GM23338 (cell line): ENCODE data around the gene MAGI3.

ENCODE experiments used
- CTCF ChIP-seq, 2 experiments: fragments of 200-600 bp in 1 of 2; sonication (generic) in 1 of 2; conservative IDR thresholded peaks; 2 replicates each; pipeline versions ENCODE4 v1.5.1 to v1.6.1; 2016 to 2017; ENCODE audit warnings: antibody characterized with exemption in 2 of 2, low read depth in 2 of 2, mild to moderate bottlenecking in 2 of 2, moderate library complexity in 1 of 2
- EZH2 ChIP-seq: fragments of 200-600 bp; sonication (generic); IDR thresholded peaks from one replicate; pipeline ENCODE4 v1.8.0; 2017; ENCODE audit warnings: antibody characterized with exemption, mild to moderate bottlenecking, low read depth; ENCODE audit not compliant: unreplicated experiment
- EZH2phosphoT487 ChIP-seq: fragments of 200-600 bp; sonication (generic); IDR thresholded peaks from one replicate; pipeline ENCODE4 v1.8.1; 2018; ENCODE audit warnings: antibody characterized with exemption; ENCODE audit not compliant: unreplicated experiment
- ZNF114 ChIP-seq: fragments of 250-450 bp; sonication (Bioruptor Pico); IDR thresholded peaks from 2 replicates; pipeline ENCODE4 v1.5.0; 2020; ENCODE audit warnings: mild to moderate bottlenecking, moderate library complexity

DNA sequence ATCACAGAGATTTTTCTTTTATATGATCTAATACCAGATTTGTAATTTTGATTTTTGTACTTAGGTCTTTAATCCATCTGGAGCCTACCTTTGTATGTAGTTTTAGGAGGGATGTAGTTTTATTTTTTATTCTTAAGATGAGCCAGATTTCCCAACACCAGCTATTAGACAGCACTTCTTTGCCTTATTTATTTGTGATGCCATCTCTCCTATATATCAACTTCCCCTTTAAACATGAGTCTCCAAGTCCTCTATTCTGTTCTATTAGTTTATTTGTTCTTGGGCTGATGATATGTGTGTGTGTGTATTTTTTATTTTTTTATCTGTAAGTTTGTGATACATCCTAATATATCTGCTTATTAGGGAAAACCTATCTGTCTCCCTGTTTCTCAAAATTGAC lies 274.8 kb downstream of the MAGI3 start:
- TF ChIP-seq CTCF (conservative IDR thresholded peaks at IDR 0.05; ENCODE audit: low read depth in 2 of 2) (no peak), EZH2phosphoT487 (no peak), ZNF114 (CRISPR knock-in tag) (no peak), EZH2 (no peak)
